ENCODE measurements around the gene MLXIP.
"Not testable (repeated sequence)": the region's sequence is repeated elsewhere in the genome, so short reads cannot be mapped to it uniquely, and the experiment has no call there.

Gene MLXIP

GRCh38 chr12:122097584-122097926 is 19.0 kb downstream of the MLXIP start:
- DNase-seq: no peak

GRCh38 chr12:122097927-122098756 is 19.6 kb downstream of the MLXIP start:
- no peak for DNase-seq

- DNase-seq: no peak
Measured at GRCh38 chr12:122099280-122099749, 20.8 kb downstream of the MLXIP start.

- no peak for DNase-seq
Measured at GRCh38 chr12:122099856-122100255, 21.3 kb downstream of the MLXIP start.

GRCh38 chr12:122100568-122100967 is 22.0 kb downstream of the MLXIP start:
- no peak for DNase-seq

- no peak for DNase-seq
Measured at GRCh38 chr12:122102331-122102730, 23.8 kb downstream of the MLXIP start.

GRCh38 chr12:122104844-122105243 is 26.3 kb downstream of the MLXIP start:
- no peak for DNase-seq

GRCh38 chr12:122105496-122105895 is 26.9 kb downstream of the MLXIP start:
- not testable (repeated sequence) for DNase-seq

- DNase-seq: no peak
Measured at GRCh38 chr12:122106843-122107242, 28.3 kb downstream of the MLXIP start.

- DNase-seq: no peak
Measured at GRCh38 chr12:122107261-122107660, 28.7 kb downstream of the MLXIP start.

- DNase-seq: no peak
Measured at GRCh38 chr12:122111089-122111641, 32.6 kb downstream of the MLXIP start.

- no peak for DNase-seq
Measured at GRCh38 chr12:122116707-122117535, 38.4 kb downstream of the MLXIP start.

GRCh38 chr12:122117979-122118378 is 39.4 kb downstream of the MLXIP start:
- DNase-seq: no peak

GRCh38 chr12:122121341-122121740 is 42.8 kb downstream of the MLXIP start:
- not testable (repeated sequence) for DNase-seq

- DNase-seq: no peak
Measured at GRCh38 chr12:122121745-122122144, 43.2 kb downstream of the MLXIP start.

GRCh38 chr12:122123051-122123760 is 44.6 kb downstream of the MLXIP start:
- DNase-seq: peak; percentile 21 to 52

GRCh38 chr12:122123761-122124145 is 45.2 kb downstream of the MLXIP start:
- DNase-seq: no peak

GRCh38 chr12:122124370-122124769 is 45.8 kb downstream of the MLXIP start:
- DNase-seq: no peak

GRCh38 chr12:122125452-122126341 is 47.1 kb downstream of the MLXIP start:
- DNase-seq: no peak

GRCh38 chr12:122126342-122126635 is 47.7 kb downstream of the MLXIP start:
- DNase-seq: no peak

GRCh38 chr12:122126713-122127597 is 48.4 kb downstream of the MLXIP start:
- DNase-seq: no peak
